ENCODE data around the gene LAMB1. TPM values are rescaled to one million over a fixed set of nuclear protein-coding genes. Genes with fewer than 3 reads are reported as not detected.

LAMB1 gene
- total and polyA plus RNA-seq, 2 donors from 2014 or later, result 140 to 312 TPM

GRCh38 chr7:107877731-107878382 lies 125.1 kb downstream of the LAMB1 start:
- DNase-seq (no peak), FAIRE-seq (no peak)
- Histone ChIP-seq H3K27ac (ENCODE audit: low read depth in 2 of 2, low read length in 2 of 2) (no peak overlapping the region), H3K9ac (ENCODE audit: low read length in 3 of 3) (no peak overlapping the region), H3K9me3 (ENCODE audit: control insufficient read depth in 2 of 3, insufficient read depth in 1 of 3, low read length in 3 of 3) (no peaks in the 10 kb centered on the region), H3K27me3 (ENCODE audit: control insufficient read depth, insufficient read depth, low read length) (no peaks in the 10 kb centered on the region), H3K4me1 (ENCODE audit: control insufficient read depth in 2 of 3, insufficient read depth in 2 of 3, low read depth in 1 of 3, low read length in 3 of 3) (no peaks in the 10 kb centered on the region), H3K36me3 (ENCODE audit: control insufficient read depth in 2 of 3, insufficient read depth in 3 of 3, low read length in 3 of 3) (no peaks in the 10 kb centered on the region), H3K4me3 (ENCODE audit: low read length in 3 of 3) (no peak overlapping the region)
- intact Hi-C loops (cut with DNase I), result loop anchor here (10.0 kb wide), 1 partner anchor 133 kb away; the partner anchor contains the start of gene CBLL1
- no peak for TF ChIP-seq CTCF (IDR thresholded peaks at IDR 0.05; ENCODE audit: borderline replicate concordance, extremely low read depth, insufficient read depth)

- no peak for DNase-seq
- no peaks in the 10 kb centered on the region for H3K27me3 ChIP-seq (ENCODE audit: control insufficient read depth, insufficient read depth, low read length)
- intact Hi-C loops (cut with DNase I), result loop anchor here (10.0 kb wide), 1 partner anchor 132 kb away; the partner anchor contains the start of gene CBLL1
- no peaks in the 10 kb centered on the region for H3K36me3 ChIP-seq (ENCODE audit: control insufficient read depth in 2 of 3, insufficient read depth in 3 of 3, low read length in 3 of 3)
- no peaks in the 10 kb centered on the region for H3K9me3 ChIP-seq (ENCODE audit: control insufficient read depth in 2 of 3, insufficient read depth in 1 of 3, low read length in 3 of 3)
- no peak for TF ChIP-seq CTCF (IDR thresholded peaks at IDR 0.05; ENCODE audit: borderline replicate concordance, extremely low read depth, insufficient read depth)
- no peak overlapping the region for H3K27ac ChIP-seq (ENCODE audit: low read depth in 2 of 2, low read length in 2 of 2)
- no peak for FAIRE-seq
- no peaks in the 10 kb centered on the region for H3K4me1 ChIP-seq (ENCODE audit: control insufficient read depth in 2 of 3, insufficient read depth in 2 of 3, low read depth in 1 of 3, low read length in 3 of 3)
- H3K4me3 ChIP-seq (ENCODE audit: low read length in 3 of 3), result no peak overlapping the region
- H3K9ac ChIP-seq (ENCODE audit: low read length in 3 of 3), result no peak overlapping the region
Observed at GRCh38 chr7:107876916-107877315, 126.0 kb downstream of the LAMB1 start.

- intact Hi-C loops (cut with DNase I), result loop anchor here (10.0 kb wide), 1 partner anchor 130 kb away; the partner anchor contains the start of gene CBLL1
- Histone ChIP-seq H3K27me3 (ENCODE audit: control insufficient read depth, insufficient read depth, low read length) (no peaks in the 10 kb centered on the region), H3K36me3 (ENCODE audit: control insufficient read depth in 2 of 3, insufficient read depth in 3 of 3, low read length in 3 of 3) (no peaks in the 10 kb centered on the region), H3K9ac (ENCODE audit: low read length in 3 of 3) (no peak overlapping the region), H3K27ac (ENCODE audit: low read depth in 2 of 2, low read length in 2 of 2) (no peak overlapping the region), H3K9me3 (ENCODE audit: control insufficient read depth in 2 of 3, insufficient read depth in 1 of 3, low read length in 3 of 3) (no peaks in the 10 kb centered on the region), H3K4me3 (ENCODE audit: low read length in 3 of 3) (no peak overlapping the region), H3K4me1 (ENCODE audit: control insufficient read depth in 2 of 3, insufficient read depth in 2 of 3, low read depth in 1 of 3, low read length in 3 of 3) (no peaks in the 10 kb centered on the region)
- FAIRE-seq (peak; percentile 25), DNase-seq (peak in 3 of 5 donors; percentile 21 to 73 (median 53))
- TF ChIP-seq CTCF (IDR thresholded peaks at IDR 0.05; ENCODE audit: borderline replicate concordance, extremely low read depth, insufficient read depth), result peak; percentile 79
Observed at GRCh38 chr7:107874605-107875446, 128.1 kb downstream of the LAMB1 start.

Data from kidney (tissue), 14 donors.